Activated naive CD4-positive, alpha-beta T cell treated with anti-CD3 and anti-CD28 coated beads, Interleukin-2, amount 50 U/mL, for 72 hours (primary cell): ENCODE data around the gene BPGM. TPM values are rescaled to one million over a fixed set of nuclear protein-coding genes. Genes with fewer than 3 reads are reported as not detected.
"Not testable (repeated sequence)": the region's sequence is repeated elsewhere in the genome, so short reads cannot be mapped to it uniquely, and the experiment has no call there.

ENCODE experiments used
- ATAC-seq, 2 donors: fragments of 150-1000 bp; cut with Tn5 transposase; 2 replicates each; pipeline ENCODE4 v1.10.0; 2021; ENCODE audit warnings: mild to moderate bottlenecking in 2 of 2, moderate library complexity in 2 of 2
- DNase-seq, 2 donors: peaks; one replicate each; pipeline ENCODE4 v3.0.0; 2021 to 2022; ENCODE audit warnings: low spot score in 2 of 2
- H3K27ac Mint-ChIP-seq, 2 donors: one replicate each; pipeline ENCODE4 v1.8.0; 2022; ENCODE audit warnings: mild to moderate bottlenecking in 2 of 2, mixed read lengths in 2 of 2
- H3K36me3 Mint-ChIP-seq, 2 donors: one replicate each; pipeline ENCODE4 v1.8.0; 2022; ENCODE audit warnings: mixed read lengths in 2 of 2
- H3K9me3 Mint-ChIP-seq, 2 donors: one replicate each; pipeline ENCODE4 v1.8.0; 2022; ENCODE audit warnings: mixed read lengths in 2 of 2
- total RNA-seq, 2 donors: library from RNA; stranded (reverse); gene quantifications; one replicate each; pipeline ENCODE4 v1.2.3, GENCODE V29; 2022

Gene BPGM
- total RNA-seq, 2 donors from 2014 or later = 14.4 to 28.6 TPM

DNA sequence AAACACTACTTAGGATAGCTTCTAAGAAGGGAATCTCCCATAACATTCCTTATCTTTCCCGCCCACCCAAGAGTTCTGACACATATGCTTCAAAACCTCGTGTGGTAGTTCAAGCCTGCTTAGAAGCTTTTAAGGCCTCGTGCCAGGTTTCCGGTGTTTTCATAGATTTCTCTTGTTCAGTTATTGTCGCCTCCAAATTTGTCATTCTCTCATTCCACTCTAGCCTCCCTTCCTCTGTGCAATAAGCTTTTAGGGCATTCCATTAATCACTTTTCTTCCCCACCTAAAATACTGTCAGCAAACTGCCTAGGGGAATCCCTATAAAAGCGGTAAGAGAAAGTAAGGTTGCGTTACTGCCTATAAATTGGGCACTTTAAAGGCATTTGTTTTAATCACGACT lies 718 bp upstream of the BPGM start:
- ATAC-seq = no peak
- H3K27ac Mint-ChIP-seq = no peak overlapping the region
- H3K9me3 Mint-ChIP-seq = peaks cover 0 to 7% of the 10 kb centered on the region in 2 donors
- H3K36me3 Mint-ChIP-seq = peaks cover 8 to 24% of the 10 kb centered on the region in 2 donors
- DNase-seq = no peak

DNA sequence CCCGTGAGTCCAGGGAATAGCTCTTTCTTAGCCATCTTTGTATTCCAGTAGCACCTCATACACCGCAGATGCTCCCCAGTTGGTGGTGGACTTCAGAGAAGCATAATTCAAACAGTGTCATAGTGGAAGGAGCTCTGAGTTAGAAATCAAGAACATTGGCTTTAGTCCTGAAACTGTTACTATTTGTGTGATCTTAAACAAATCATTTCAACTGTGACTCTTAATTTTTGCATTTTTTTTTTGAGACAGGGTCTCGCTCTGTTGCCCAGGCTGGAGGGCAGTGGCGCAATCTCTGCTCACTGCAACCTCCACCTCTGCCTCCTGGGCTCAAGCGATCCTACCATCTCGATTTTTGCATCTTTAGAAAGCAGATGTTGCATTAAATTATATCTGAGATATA lies 1.8 kb downstream of the BPGM start:
- DNase-seq (no peak), ATAC-seq (no peak)
- Mint-ChIP-seq H3K9me3 (no peaks in the 10 kb centered on the region), H3K27ac (no peak overlapping the region), H3K36me3 (peaks cover 8 to 13% of the 10 kb centered on the region in 2 donors)

DNA sequence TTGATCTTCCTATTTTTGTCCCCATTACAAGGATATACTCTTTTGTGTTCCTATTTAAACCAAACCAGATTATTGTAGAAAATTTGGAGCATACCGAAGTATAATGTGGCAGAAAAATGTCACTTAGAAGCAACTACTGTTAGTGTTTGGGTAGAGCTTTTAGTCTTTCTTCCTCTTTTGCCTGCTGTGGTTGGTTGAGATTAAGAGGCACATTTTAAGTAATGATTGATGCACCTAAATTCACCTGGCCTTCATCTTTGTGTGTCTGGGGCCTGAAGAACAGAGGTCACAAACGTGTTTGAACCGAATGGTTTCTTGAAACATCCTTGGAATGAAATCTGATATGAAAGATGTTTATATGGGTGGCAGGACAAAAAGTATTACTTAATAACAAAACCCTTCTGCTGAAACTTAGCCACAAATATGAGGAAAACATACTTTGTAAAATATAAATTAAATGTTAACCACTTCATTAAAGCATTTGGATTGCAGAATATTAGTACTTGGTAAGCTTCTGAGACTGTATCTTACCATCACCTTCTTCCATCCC lies 2.6 kb downstream of the BPGM start:
- ATAC-seq (no peak), DNase-seq (no peak)
- H3K27ac Mint-ChIP-seq = no peak overlapping the region
- H3K36me3 Mint-ChIP-seq = peaks cover 8 to 19% of the 10 kb centered on the region in 2 donors
- H3K9me3 Mint-ChIP-seq = peaks cover 0 to 5% of the 10 kb centered on the region in 2 donors

DNA sequence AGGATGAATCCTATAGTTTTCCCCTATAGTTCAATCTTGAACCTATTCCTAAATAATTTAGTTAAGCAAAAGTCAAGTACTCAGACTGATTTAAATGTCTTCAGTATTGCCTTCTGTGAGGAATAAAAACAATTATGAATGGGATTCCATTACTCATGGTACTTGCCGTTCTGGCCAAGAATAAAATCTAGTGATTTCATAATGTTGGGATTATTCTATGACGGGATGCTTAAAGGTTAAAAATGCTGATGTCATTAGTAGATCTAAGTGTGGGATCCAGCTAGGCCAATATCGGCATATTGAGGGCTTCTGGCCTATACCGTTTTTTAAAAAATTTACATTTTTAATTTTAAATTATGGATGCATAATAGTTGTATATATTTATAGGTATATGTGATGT lies 5.3 kb downstream of the BPGM start:
- ATAC-seq (no peak), DNase-seq (no peak)
- H3K36me3 Mint-ChIP-seq = peaks cover 8 to 46% of the 10 kb centered on the region in 2 donors
- H3K9me3 Mint-ChIP-seq = peaks cover 4 to 13% of the 10 kb centered on the region in 2 donors
- H3K27ac Mint-ChIP-seq = no peak overlapping the region

DNA sequence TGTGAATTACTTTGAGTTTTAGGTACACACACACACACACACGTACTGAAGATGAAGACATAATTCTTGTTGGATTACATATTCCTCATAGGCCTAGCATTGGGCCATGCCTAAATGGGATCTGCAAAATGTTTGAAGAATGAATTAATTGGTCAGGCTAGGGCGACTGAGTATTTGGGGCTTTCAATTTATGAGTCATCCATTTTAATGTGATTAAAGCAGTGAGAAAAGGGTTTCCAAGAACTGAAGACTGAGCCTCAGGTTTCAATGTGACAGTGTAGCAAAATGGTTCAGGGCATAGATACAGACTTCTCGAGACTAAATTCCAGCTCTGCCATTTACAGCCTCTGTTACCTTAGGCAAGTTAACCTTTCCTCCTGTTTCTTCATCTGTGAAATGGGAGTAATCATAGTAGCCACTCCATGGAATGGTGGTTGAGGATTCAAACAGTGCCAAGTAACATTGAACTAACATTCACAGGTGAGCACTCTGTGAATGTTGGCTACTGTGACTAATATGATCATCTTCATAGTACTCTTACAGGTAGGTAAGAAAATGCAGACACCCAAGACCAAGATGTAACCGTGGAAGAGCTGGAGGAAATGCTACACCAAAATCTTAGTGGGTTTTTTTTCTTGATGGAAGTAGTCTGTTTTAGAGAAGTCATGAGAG lies 7.6 kb downstream of the BPGM start:
- Mint-ChIP-seq H3K9me3 (peaks cover 4 to 17% of the 10 kb centered on the region in 2 donors), H3K27ac (peak overlapping the region; percentile 85 to 90), H3K36me3 (peaks cover 12 to 53% of the 10 kb centered on the region in 2 donors)
- DNase-seq (peak in 1 of 2 donors; percentile 11), ATAC-seq (peak; percentile 84 to 90)

DNA sequence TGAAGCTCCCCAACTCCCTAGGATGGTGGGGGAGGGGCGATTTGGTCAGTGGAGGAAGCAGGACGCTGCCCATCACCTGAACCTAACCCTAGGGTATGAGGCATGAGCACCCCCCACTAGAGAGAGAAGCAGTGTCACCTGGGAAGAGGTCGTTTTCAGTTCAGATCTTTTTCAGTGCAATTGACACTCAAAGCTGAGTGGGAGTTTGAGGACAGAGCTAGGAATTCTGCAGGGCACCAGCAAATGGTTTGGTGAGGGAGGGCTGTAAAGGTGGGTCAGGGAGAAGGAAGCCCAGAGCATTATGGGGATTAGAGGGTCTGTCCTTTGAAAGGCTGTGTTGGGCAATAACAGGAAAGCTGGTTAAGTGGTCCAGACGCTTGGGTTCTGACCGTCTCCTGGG lies 10.9 kb downstream of the BPGM start:
- Mint-ChIP-seq H3K36me3 (peaks cover 9 to 56% of the 10 kb centered on the region in 2 donors), H3K27ac (no peak overlapping the region), H3K9me3 (peaks cover 4 to 17% of the 10 kb centered on the region in 2 donors)
- DNase-seq (no peak), ATAC-seq (no peak)

DNA sequence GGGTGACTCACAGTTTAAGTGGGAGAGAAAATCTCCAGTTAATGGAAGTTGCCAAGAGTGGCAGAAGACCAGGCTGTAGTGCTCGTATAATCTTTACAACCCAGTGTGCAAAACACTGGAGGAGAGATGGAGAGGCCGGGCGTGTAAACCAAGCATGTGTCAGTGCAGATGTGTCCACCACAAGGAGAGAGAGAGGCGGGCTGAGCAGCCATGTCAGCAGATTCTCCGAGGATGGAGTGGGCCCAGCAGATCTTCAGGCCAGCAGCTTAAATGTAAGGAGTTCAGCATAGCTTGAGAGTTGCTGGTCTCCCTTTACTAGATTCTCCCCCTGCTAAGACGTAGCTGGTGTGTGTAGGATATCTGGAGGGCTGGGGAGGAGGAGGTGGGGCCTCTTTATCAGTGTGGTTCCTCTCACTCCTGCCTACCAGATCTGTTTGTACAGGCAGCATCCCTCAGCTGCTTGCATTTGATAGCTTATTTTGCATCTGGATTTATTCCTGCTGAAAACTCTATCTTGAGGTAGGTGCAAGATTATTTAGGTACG lies 13.7 kb downstream of the BPGM start:
- peaks cover 0 to 18% of the 10 kb centered on the region in 2 donors for H3K9me3 Mint-ChIP-seq
- H3K36me3 Mint-ChIP-seq = peaks cover 16 to 60% of the 10 kb centered on the region in 2 donors
- no peak for ATAC-seq

DNA sequence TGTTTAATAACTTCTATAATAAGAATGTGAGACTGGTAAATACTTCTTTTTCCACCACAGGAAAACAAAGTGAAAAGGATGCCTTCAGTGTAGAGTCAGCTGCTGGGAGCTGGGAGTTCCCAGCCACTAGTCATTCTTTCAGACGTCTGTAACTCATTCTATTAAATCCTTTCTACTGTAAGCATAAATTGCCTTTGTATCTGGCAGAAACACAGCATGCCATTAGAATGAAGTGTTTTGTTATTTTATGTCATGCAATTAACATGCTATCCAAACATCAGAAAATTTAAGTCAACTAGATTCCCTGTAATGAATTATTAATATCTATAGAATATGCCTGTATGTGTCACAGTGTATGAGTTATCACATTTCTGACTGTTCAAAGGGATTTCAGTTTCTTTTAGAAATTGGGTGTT lies 14.3 kb downstream of the BPGM start:
- H3K36me3 Mint-ChIP-seq = peaks cover 17 to 55% of the 10 kb centered on the region in 2 donors
- ATAC-seq = peak in 1 of 2 donors; percentile 76

More for the DNA sequence above, 13.7 kb downstream of the BPGM start:
- H3K27ac Mint-ChIP-seq = no peak overlapping the region
- DNase-seq = no peak

DNA sequence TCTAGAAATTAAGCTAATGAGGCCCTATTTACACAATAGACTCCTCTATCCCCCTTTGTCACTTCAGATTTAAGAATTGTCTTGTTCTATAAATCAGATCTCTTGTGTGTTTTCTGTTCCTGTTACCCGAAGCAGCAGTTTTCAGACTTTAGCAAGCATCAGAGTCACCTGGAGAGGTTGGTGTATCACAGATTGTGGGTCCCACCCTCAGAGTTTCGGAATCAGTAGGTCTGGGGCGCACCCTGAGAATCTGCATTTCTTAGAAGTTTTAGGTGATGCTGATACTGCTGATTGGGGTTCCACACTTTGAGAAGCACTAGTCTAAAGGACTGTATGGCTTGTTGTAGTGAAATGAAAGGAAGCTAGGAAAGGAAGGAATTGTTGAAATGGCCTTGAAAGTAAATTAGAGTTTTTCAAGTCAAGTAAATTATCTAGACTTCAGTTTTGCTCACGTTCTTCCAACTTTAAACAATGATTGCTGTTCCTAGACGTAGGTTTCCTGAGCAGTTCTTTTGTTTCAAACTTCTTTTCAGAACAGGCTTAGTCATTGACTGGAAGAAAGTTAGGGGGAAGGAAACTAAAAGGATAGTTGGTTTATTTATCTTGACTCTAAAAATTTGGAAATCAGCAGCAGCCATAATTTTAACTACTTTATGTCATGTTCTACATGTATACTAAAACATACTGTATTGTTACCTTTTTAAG lies 15.7 kb downstream of the BPGM start:
- H3K27ac Mint-ChIP-seq = no peak overlapping the region
- H3K9me3 Mint-ChIP-seq = peaks cover 4 to 7% of the 10 kb centered on the region in 2 donors
- H3K36me3 Mint-ChIP-seq = peaks cover 23 to 51% of the 10 kb centered on the region in 2 donors
- no peak for ATAC-seq
- no peak for DNase-seq

More for the DNA sequence above, 14.3 kb downstream of the BPGM start:
- DNase-seq = no peak
- H3K27ac Mint-ChIP-seq = no peak overlapping the region
- peaks cover under 1 to 18% of the 10 kb centered on the region in 2 donors for H3K9me3 Mint-ChIP-seq

DNA sequence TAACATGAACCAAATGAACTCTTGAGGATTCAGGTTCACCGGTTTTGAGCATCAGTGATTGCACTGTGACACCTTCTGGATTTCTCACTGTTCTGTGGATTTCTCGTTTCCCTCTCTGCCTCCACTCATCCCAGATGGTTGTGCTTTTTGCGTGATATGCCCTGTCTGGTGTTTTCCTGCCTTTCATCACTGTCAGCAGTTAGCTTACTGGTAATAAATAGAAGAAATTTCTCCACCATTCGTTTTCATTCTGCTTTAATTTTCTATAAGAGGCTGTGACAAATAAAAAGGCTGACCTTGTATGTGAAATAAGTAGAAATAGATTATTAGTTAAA lies 16.2 kb downstream of the BPGM start:
- DNase-seq = no peak
- peaks cover 4 to 6% of the 10 kb centered on the region in 2 donors for H3K9me3 Mint-ChIP-seq
- ATAC-seq = no peak
- H3K27ac Mint-ChIP-seq = peak overlapping the region in 1 of 2 donors; percentile 85
- H3K36me3 Mint-ChIP-seq = peaks cover 23 to 47% of the 10 kb centered on the region in 2 donors

DNA sequence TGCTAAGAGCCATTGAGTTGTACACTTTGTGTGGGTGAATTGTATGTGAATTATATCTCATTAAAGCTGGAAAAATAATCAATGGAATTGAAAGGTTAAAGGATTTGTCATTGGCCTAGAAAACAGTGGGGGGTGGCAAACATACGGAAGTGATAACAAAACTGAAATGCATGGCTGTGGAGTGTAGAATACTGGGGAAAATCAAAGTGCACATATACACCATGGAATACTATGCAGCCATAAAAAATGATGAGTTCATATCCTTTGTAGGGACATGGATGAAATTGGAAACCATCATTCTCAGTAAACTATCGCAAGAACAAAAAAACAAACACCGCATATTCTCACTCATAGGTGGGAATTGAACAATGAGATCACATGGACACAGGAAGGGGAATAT lies 18.4 kb downstream of the BPGM start:
- H3K27ac Mint-ChIP-seq, DNase-seq, ATAC-seq, H3K9me3 Mint-ChIP-seq: not testable (repeated sequence)
- H3K36me3 Mint-ChIP-seq = peaks cover 19 to 47% of the 10 kb centered on the region in 2 donors

DNA sequence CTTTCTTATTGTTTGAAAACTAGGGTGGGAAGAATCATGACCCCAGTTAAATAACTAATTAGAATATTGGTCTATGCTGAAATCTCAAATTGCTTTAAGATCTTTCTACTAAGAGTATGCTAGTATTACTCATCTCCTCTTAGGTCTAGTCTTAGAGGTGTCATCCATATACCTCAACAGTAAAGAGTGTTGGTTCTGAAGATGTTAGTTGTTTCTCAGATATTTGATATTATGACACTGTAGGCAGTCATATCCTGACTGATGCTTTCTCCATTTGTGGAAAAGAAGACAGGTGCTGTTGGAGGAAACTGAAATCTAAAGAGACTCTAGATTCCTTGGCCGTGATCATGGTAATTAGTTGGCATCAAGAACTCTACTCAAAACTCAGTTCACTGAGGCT lies 21.2 kb downstream of the BPGM start:
- peak; percentile 84 to 95 for ATAC-seq
- no peak for DNase-seq
- H3K36me3 Mint-ChIP-seq = peaks cover 13 to 37% of the 10 kb centered on the region in 2 donors
- peaks cover 4 to 6% of the 10 kb centered on the region in 2 donors for H3K9me3 Mint-ChIP-seq
- peak overlapping the region; percentile 33 to 89 for H3K27ac Mint-ChIP-seq

DNA sequence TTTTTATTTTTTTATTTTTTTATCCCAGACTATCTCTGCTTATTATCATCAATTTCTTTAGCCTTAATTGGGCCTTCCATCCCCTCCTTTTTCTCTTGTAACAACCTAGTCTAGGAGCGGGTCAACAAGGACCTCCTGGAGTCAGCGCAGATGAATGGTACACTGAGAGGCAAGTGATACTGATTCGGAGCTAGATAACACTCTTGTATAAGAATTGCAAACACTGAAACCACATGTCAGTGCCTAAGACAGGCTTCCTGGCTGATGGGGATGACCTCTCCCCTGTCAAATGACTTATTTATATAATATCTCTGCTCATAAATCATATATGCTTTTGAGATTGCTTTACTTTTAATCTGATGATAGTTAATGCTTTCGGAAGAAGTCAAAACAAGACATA lies 22.7 kb downstream of the BPGM start:
- Mint-ChIP-seq H3K36me3 (peaks cover 10 to 33% of the 10 kb centered on the region in 2 donors), H3K9me3 (peaks cover 4 to 6% of the 10 kb centered on the region in 2 donors), H3K27ac (peak overlapping the region; percentile 77 to 90)
- ATAC-seq = peak in 1 of 2 donors; percentile 38
- no peak for DNase-seq

DNA sequence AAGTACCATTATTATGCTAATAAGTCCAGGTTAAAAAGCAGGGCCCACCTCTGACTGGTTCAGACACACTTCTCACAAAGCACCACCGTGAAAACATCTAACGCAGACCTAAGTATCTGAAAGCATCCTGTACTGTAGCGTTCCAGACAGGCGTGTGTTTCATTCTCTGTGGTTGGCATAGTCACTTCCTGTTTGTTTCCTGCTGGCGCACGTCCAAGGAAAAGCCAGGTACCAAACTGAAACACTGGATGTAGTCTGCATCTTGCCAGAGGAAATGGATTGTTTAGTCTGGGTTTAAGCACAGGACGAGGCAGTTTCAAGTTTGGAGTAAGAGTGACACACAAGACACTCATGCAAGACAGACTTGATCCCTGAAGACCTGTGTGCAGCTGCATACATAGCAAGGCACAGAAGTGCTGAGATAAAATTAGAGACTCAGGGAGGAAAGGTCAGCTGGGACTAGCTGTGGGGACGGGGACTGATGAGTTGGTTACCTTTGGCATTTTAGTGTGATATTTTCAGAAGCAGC lies 23.3 kb downstream of the BPGM start:
- DNase-seq (peak; percentile 70 to 80), ATAC-seq (peak; percentile 73 to 79)
- H3K36me3 Mint-ChIP-seq = peaks cover 7 to 33% of the 10 kb centered on the region in 2 donors

DNA sequence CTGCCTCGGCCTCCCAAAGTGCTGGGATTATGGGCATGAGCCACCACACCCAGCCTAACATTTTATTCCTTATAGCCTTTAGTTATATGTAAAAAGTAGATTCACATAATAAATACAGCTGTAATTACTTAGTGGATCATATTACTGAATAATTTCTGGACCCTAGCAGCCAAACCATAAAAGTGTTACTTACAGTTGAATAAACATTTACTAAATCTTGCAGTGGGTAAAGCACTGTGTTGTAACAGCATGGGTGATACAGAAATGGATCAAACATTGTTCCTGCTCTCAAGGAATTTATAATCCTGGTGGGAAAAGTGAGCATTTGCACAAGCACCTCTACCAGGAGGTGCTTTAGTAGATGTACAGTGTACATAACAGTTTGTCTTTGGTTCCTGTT lies 25.0 kb downstream of the BPGM start:
- Mint-ChIP-seq H3K27ac (no peak overlapping the region), H3K9me3 (peaks cover 0 to 8% of the 10 kb centered on the region in 2 donors), H3K36me3 (peaks cover 0 to 29% of the 10 kb centered on the region in 2 donors)
- DNase-seq = no peak
- ATAC-seq = no peak

More for the DNA sequence above, 23.3 kb downstream of the BPGM start:
- Mint-ChIP-seq H3K9me3 (peaks cover 4 to 8% of the 10 kb centered on the region in 2 donors), H3K27ac (peak overlapping the region; percentile 77 to 90)

DNA sequence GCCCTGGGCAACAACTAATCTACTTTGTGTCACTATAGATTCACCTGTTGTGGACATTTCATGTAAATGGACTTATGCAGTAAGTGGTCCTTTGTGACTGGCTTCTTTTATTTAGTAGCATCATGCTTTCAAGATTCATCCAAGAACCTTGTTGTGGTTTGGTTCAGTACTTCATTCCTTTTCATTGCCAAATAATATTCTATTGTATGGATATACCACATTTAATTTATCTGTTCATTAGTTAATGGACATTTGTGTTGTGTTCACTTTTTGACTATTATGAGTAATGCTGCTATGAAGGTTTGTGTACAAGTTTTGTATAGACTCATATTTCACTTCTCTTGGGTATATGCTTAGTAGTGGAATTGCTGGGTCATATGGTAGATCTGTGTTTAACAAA lies 27.8 kb downstream of the BPGM start:
- peaks cover 0 to 11% of the 10 kb centered on the region in 2 donors for H3K9me3 Mint-ChIP-seq
- ATAC-seq = no peak
- DNase-seq = no peak
- H3K36me3 Mint-ChIP-seq = peaks cover 0 to 34% of the 10 kb centered on the region in 2 donors
- no peak overlapping the region for H3K27ac Mint-ChIP-seq

DNA sequence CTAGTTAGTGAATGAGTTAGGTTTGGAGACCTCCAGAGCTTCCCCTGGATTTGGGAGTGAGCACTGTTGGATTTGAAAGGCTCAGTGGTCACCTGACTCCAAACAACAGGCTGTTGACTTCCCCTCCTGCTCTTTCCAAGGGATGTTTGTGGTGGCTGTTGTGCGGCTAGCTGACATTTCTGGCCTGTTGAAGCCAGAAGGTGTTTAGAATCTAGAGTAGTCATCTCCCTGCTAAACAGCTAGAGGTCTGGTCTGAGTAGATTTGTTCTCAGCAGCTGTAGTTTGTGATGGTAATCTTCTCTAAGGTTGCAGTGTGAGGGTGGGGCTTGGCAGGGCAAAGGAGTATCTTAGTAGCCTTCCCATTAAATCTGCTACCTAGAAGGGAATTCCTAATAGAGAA lies 30.1 kb downstream of the BPGM start:
- no peak for ATAC-seq
- no peak overlapping the region for H3K27ac Mint-ChIP-seq

More for the DNA sequence above, 30.1 kb downstream of the BPGM start:
- H3K36me3 Mint-ChIP-seq = peaks cover 0 to 34% of the 10 kb centered on the region in 2 donors
- H3K9me3 Mint-ChIP-seq = peaks cover 0 to 11% of the 10 kb centered on the region in 2 donors
- no peak for DNase-seq
